22Rv1 (cell line): ENCODE data around the gene CAMK2G.

Experiments used
- H3K27ac ChIP-seq: fragments of 450-650 bp; 2 replicates; pipeline ENCODE4 v1.5.1; 2017
- CTCF ChIP-seq: fragments of 450-650 bp; IDR thresholded peaks from 2 replicates; pipeline ENCODE4 v1.5.1; 2017; ENCODE audit warnings: mild to moderate bottlenecking
- ZFX ChIP-seq: fragments of 450-650 bp; IDR thresholded peaks from 2 replicates; pipeline ENCODE4 v1.6.1; 2017; ENCODE audit warnings: antibody characterized with exemption, borderline replicate concordance

CAMK2G gene

GRCh38 chr10:73785721-73786511 lies 88.4 kb downstream of the CAMK2G start:
- H3K27ac ChIP-seq, result peak overlapping the region; percentile 86
- TF ChIP-seq ZFX (no peak), CTCF (no peak)

- peak within 1 kb of the TSS; percentile 86 for H3K27ac ChIP-seq
- no peak for TF ChIP-seq CTCF
- TF ChIP-seq ZFX, result no peak
Observed at GRCh38 chr10:73785211-73785720, 89.1 kb downstream of the CAMK2G start, which contains the start of gene ZSWIM8. ZSWIM8 (plus strand) TSS chr10:73785606; CDS start chr10:73785879, 273 bp downstream.

GRCh38 chr10:73782749-73783085 lies 91.6 kb downstream of the CAMK2G start:
- peak overlapping the region; percentile 82 for H3K27ac ChIP-seq

GRCh38 chr10:73781879-73782748 lies 92.2 kb downstream of the CAMK2G start, which contains the start of gene CHCHD1:
CHCHD1 (plus strand) TSS chr10:73782048; CDS start chr10:73782076, 28 bp downstream.
- H3K27ac ChIP-seq, result peak within 1 kb of the TSS; percentile 82
- TF ChIP-seq CTCF (no peak), ZFX (no peak)

More at GRCh38 chr10:73782749-73783085, 91.6 kb downstream of the CAMK2G start:
- TF ChIP-seq CTCF, result no peak
- no peak for TF ChIP-seq ZFX

GRCh38 chr10:73781548-73781878 lies 92.8 kb downstream of the CAMK2G start:
- H3K27ac ChIP-seq, result peak overlapping the region; percentile 82
- no peak for TF ChIP-seq ZFX
- TF ChIP-seq CTCF, result no peak

- no peak for TF ChIP-seq ZFX
- no peak for TF ChIP-seq CTCF
- peak overlapping the region; percentile 82 for H3K27ac ChIP-seq
Observed at GRCh38 chr10:73780966-73781365, 93.4 kb downstream of the CAMK2G start.
